GM13977 (cell line): ENCODE measurements around the gene CD72.

Source experiments
- DNase-seq: peaks from one replicate; pipeline ENCODE4 v3.0.0; 2012; ENCODE audit warnings: low spot score
- in situ Hi-C: fragments of 300-500 bp; cut with MboI; formaldehyde crosslinking; loops from one replicate; pipeline ENCODE4 v1.12.0; 2022; ENCODE audit warnings: low sequenced_read_pairs, low pct_unique_long_range_greater_than_20kb, mixed read lengths, inconsistent platforms; ENCODE audit not compliant: unreplicated experiment
- TF ChIP-seq, protein P1 (sequence below): IDR thresholded peaks from 2 replicates; pipeline ENCODE4 v1.5.1; 2012; ENCODE audit warnings: mild to moderate bottlenecking, control low read depth; ENCODE audit not compliant: insufficient read depth; ENCODE audit errors: extremely low read depth, missing control alignments

CD72 gene, protein sequence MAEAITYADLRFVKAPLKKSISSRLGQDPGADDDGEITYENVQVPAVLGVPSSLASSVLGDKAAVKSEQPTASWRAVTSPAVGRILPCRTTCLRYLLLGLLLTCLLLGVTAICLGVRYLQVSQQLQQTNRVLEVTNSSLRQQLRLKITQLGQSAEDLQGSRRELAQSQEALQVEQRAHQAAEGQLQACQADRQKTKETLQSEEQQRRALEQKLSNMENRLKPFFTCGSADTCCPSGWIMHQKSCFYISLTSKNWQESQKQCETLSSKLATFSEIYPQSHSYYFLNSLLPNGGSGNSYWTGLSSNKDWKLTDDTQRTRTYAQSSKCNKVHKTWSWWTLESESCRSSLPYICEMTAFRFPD

GRCh38 chr9:35618325-35618727, at the start of gene CD72:
Gene CD72, minus strand, starts transcription at chr9:35618413. Its CDS starts 110 bp downstream, at chr9:35618303.
- TF ChIP-seq, protein P1, sequence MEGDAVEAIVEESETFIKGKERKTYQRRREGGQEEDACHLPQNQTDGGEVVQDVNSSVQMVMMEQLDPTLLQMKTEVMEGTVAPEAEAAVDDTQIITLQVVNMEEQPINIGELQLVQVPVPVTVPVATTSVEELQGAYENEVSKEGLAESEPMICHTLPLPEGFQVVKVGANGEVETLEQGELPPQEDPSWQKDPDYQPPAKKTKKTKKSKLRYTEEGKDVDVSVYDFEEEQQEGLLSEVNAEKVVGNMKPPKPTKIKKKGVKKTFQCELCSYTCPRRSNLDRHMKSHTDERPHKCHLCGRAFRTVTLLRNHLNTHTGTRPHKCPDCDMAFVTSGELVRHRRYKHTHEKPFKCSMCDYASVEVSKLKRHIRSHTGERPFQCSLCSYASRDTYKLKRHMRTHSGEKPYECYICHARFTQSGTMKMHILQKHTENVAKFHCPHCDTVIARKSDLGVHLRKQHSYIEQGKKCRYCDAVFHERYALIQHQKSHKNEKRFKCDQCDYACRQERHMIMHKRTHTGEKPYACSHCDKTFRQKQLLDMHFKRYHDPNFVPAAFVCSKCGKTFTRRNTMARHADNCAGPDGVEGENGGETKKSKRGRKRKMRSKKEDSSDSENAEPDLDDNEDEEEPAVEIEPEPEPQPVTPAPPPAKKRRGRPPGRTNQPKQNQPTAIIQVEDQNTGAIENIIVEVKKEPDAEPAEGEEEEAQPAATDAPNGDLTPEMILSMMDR, result no peak
- DNase-seq, result no peak
- in situ Hi-C loops, result no loop called here

GRCh38 chr9:35667939-35668338, 49.7 kb upstream of the CD72 start:
- TF ChIP-seq, protein P1, result no peak
- DNase-seq, result no peak
- in situ Hi-C loops, result loop anchor here (10.0 kb wide), 1 partner anchor 57 kb away; no protein-coding TSS in a partner anchor

GRCh38 chr9:35666549-35666948, 48.3 kb upstream of the CD72 start:
- TF ChIP-seq, protein P1, result no peak
- in situ Hi-C loops, result loop anchor here (10.0 kb wide), 1 partner anchor 58 kb away; no protein-coding TSS in a partner anchor

GRCh38 chr9:35666045-35666444, 47.8 kb upstream of the CD72 start:
- in situ Hi-C loops, result loop anchor here (10.0 kb wide), 1 partner anchor 59 kb away; no protein-coding TSS in a partner anchor
- no peak for DNase-seq
- TF ChIP-seq, protein P1, result no peak

More at GRCh38 chr9:35666549-35666948, 48.3 kb upstream of the CD72 start:
- DNase-seq, result no peak

GRCh38 chr9:35665471-35665818, 47.2 kb upstream of the CD72 start:
- TF ChIP-seq, protein P1, result no peak
- no peak for DNase-seq
- in situ Hi-C loops, result loop anchor here (10.0 kb wide), 1 partner anchor 59 kb away; no protein-coding TSS in a partner anchor

- in situ Hi-C loops, result loop anchor here (10.0 kb wide), 1 partner anchor 60 kb away; no protein-coding TSS in a partner anchor
- DNase-seq, result peak; percentile 93
- TF ChIP-seq, protein P1, result peak; percentile 58
Observed at GRCh38 chr9:35664531-35665470, 46.6 kb upstream of the CD72 start, which contains the start of gene ARHGEF39. Gene ARHGEF39, minus strand, starts transcription at chr9:35665195. Its CDS starts 26 bp downstream, at chr9:35665169.
